Effector memory CD4-positive, alpha-beta T cell (primary cell): ENCODE measurements around the gene GEMIN4.
A peak's percentile ranks its signal among the peaks of the same experiment; 100 is the strongest.
"Not testable (repeated sequence)": the region's sequence is repeated elsewhere in the genome, so short reads cannot be mapped to it uniquely, and the experiment has no call there.

ENCODE experiments used
- DNase-seq, 3 donors: peaks; one replicate each; pipeline ENCODE4 v3.0.0-alpha.2; 2020
- H3K27ac ChIP-seq: 2 replicates; pipeline ENCODE4 v1.7.0; 2013; ENCODE audit warnings: mild to moderate bottlenecking, low read length, moderate library complexity; ENCODE audit not compliant: insufficient read depth, poor library complexity, severe bottlenecking
- H3K27me3 ChIP-seq: replicated peaks from 2 replicates; pipeline ENCODE4 v1.7.0; 2013; ENCODE audit warnings: mild to moderate bottlenecking, low read length; ENCODE audit not compliant: insufficient read depth, control insufficient read depth, poor library complexity, severe bottlenecking
- H3K36me3 ChIP-seq: 2 replicates; pipeline ENCODE4 v1.7.0; 2013; ENCODE audit warnings: mild to moderate bottlenecking, low read length, moderate library complexity; ENCODE audit not compliant: control insufficient read depth, insufficient read depth
- H3K4me1 ChIP-seq: 2 replicates; pipeline ENCODE4 v1.7.0; 2013; ENCODE audit warnings: low read length, mild to moderate bottlenecking; ENCODE audit not compliant: control insufficient read depth, insufficient read depth, poor library complexity, severe bottlenecking
- H3K4me3 ChIP-seq: 2 replicates; pipeline ENCODE4 v1.7.0; 2013; ENCODE audit warnings: low read length, low read depth, mild to moderate bottlenecking; ENCODE audit not compliant: insufficient read depth, poor library complexity, severe bottlenecking
- H3K9me3 ChIP-seq: 2 replicates; pipeline ENCODE4 v1.7.0; 2013; ENCODE audit warnings: mild to moderate bottlenecking, low read length, moderate library complexity; ENCODE audit not compliant: control insufficient read depth

GEMIN4 gene

GRCh38 chr17:755319-755961 is 3.4 kb upstream of the GEMIN4 start:
- not testable (repeated sequence) for H3K4me3 ChIP-seq, H3K36me3 ChIP-seq, H3K27me3 ChIP-seq, H3K9me3 ChIP-seq, H3K27ac ChIP-seq, DNase-seq
- peaks cover 15% of the 10 kb centered on the region for H3K4me1 ChIP-seq

GRCh38 chr17:753418-753817 is 1.4 kb upstream of the GEMIN4 start:
- no peaks in the 10 kb centered on the region for H3K36me3 ChIP-seq
- no peak overlapping the region for H3K27ac ChIP-seq
- no peaks in the 10 kb centered on the region for H3K9me3 ChIP-seq
- no peak overlapping the region for H3K4me3 ChIP-seq
- no peaks in the 10 kb centered on the region for H3K27me3 ChIP-seq
- peaks cover 19% of the 10 kb centered on the region for H3K4me1 ChIP-seq
- no peak for DNase-seq

- peak overlapping the region; percentile 75 for H3K27ac ChIP-seq
These were observed 656 bp upstream of the GEMIN4 start for GRCh38 chr17:752620-753219.

GRCh38 chr17:751269-752001 is 629 bp downstream of the GEMIN4 start:
- peak overlapping the region; percentile 91 for H3K4me3 ChIP-seq
- peaks cover 19% of the 10 kb centered on the region for H3K4me1 ChIP-seq
- peak in 2 of 3 donors; percentile 30 to 34 for DNase-seq
- peaks cover 13% of the 10 kb centered on the region for H3K36me3 ChIP-seq
- H3K9me3 ChIP-seq, result no peaks in the 10 kb centered on the region
- peak overlapping the region; percentile 75 for H3K27ac ChIP-seq
- no peaks in the 10 kb centered on the region for H3K27me3 ChIP-seq

More at GRCh38 chr17:752620-753219, 656 bp upstream of the GEMIN4 start:
- H3K4me1 ChIP-seq, result peaks cover 19% of the 10 kb centered on the region
- no peaks in the 10 kb centered on the region for H3K9me3 ChIP-seq
- no peaks in the 10 kb centered on the region for H3K27me3 ChIP-seq
- H3K4me3 ChIP-seq, result peak overlapping the region; percentile 91
- DNase-seq, result no peak
- peaks cover under 1% of the 10 kb centered on the region for H3K36me3 ChIP-seq

GRCh38 chr17:750431-751037 is 1.5 kb downstream of the GEMIN4 start:
- Histone ChIP-seq H3K36me3 (peaks cover 21% of the 10 kb centered on the region), H3K4me1 (peaks cover 19% of the 10 kb centered on the region), H3K27me3 (no peaks in the 10 kb centered on the region), H3K9me3 (no peaks in the 10 kb centered on the region), H3K4me3 (no peak overlapping the region), H3K27ac (no peak overlapping the region)
- DNase-seq, result no peak

GRCh38 chr17:749359-749758 is 2.7 kb downstream of the GEMIN4 start:
- Histone ChIP-seq H3K4me1 (peaks cover 19% of the 10 kb centered on the region), H3K36me3 (peaks cover 32% of the 10 kb centered on the region)
- H3K27me3 ChIP-seq, DNase-seq, H3K27ac ChIP-seq, H3K4me3 ChIP-seq, H3K9me3 ChIP-seq: not testable (repeated sequence)

- H3K36me3 ChIP-seq, result peaks cover 37% of the 10 kb centered on the region
- not testable (repeated sequence) for H3K27me3 ChIP-seq, H3K9me3 ChIP-seq, H3K27ac ChIP-seq, DNase-seq, H3K4me3 ChIP-seq
- H3K4me1 ChIP-seq, result peaks cover 19% of the 10 kb centered on the region
These were observed 3.5 kb downstream of the GEMIN4 start for GRCh38 chr17:748604-749003.

- peaks cover 15% of the 10 kb centered on the region for H3K4me1 ChIP-seq
- H3K4me3 ChIP-seq, result no peak overlapping the region
- no peaks in the 10 kb centered on the region for H3K27me3 ChIP-seq
- DNase-seq, result no peak
- no peak overlapping the region for H3K27ac ChIP-seq
- peaks cover 41% of the 10 kb centered on the region for H3K36me3 ChIP-seq
- no peaks in the 10 kb centered on the region for H3K9me3 ChIP-seq
These were observed 5.1 kb downstream of the GEMIN4 start for GRCh38 chr17:746783-747629.

GRCh38 chr17:746181-746580 is 5.9 kb downstream of the GEMIN4 start:
- H3K36me3 ChIP-seq, result peaks cover 41% of the 10 kb centered on the region
- no peaks in the 10 kb centered on the region for H3K9me3 ChIP-seq
- DNase-seq, result no peak
- no peak overlapping the region for H3K27ac ChIP-seq
- peaks cover 11% of the 10 kb centered on the region for H3K4me1 ChIP-seq
- H3K4me3 ChIP-seq, result no peak overlapping the region
- H3K27me3 ChIP-seq, result no peaks in the 10 kb centered on the region
